DND-41 (cell line): Measurements from ENCODE around the gene RGS3.

Experiments used
- CTCF ChIP-seq: IDR thresholded peaks from 2 replicates; pipeline ENCODE4 v1.5.1; 2012; ENCODE audit warnings: borderline replicate concordance, low read length, moderate library complexity, mild to moderate bottlenecking; ENCODE audit not compliant: poor library complexity, severe bottlenecking; ENCODE audit errors: extremely low read depth
- EZH2 ChIP-seq: IDR thresholded peaks from 3 replicates; pipeline ENCODE4 v1.6.1; 2012; ENCODE audit warnings: borderline replicate concordance, low read depth, mild to moderate bottlenecking, moderate library complexity, low read length, inconsistent platforms; ENCODE audit not compliant: severe bottlenecking

- no peak for TF ChIP-seq CTCF
- no peak for TF ChIP-seq EZH2
Observed at GRCh38 chr9:113603048-113603375, 139.5 kb downstream of the RGS3 start.
